ENCODE data around the gene NDRG2.

NDRG2 gene

GRCh38 chr14:21023817-21024584 lies 860 bp downstream of the NDRG2 start:
- H3K4me3 ChIP-seq (ENCODE audit: low read depth, low read length) = no peak overlapping the region

GRCh38 chr14:21023174-21023573 lies 1.7 kb downstream of the NDRG2 start:
- no peak for TF ChIP-seq CTCF (IDR thresholded peaks at IDR 0.05; ENCODE audit: borderline replicate concordance, insufficient read depth, low read depth, low read length)
- no peak overlapping the region for H3K4me3 ChIP-seq (ENCODE audit: low read depth, low read length)

More at GRCh38 chr14:21023817-21024584, 860 bp downstream of the NDRG2 start:
- no peak for TF ChIP-seq CTCF (IDR thresholded peaks at IDR 0.05; ENCODE audit: borderline replicate concordance, insufficient read depth, low read depth, low read length)

GRCh38 chr14:21022686-21023085 lies 2.2 kb downstream of the NDRG2 start:
- no peak for TF ChIP-seq CTCF (IDR thresholded peaks at IDR 0.05; ENCODE audit: borderline replicate concordance, insufficient read depth, low read depth, low read length)
- H3K4me3 ChIP-seq (ENCODE audit: low read depth, low read length) = no peak overlapping the region

- H3K4me3 ChIP-seq (ENCODE audit: low read depth, low read length) = no peak overlapping the region
- no peak for TF ChIP-seq CTCF (IDR thresholded peaks at IDR 0.05; ENCODE audit: borderline replicate concordance, insufficient read depth, low read depth, low read length)
Measured at GRCh38 chr14:21020977-21021545, 3.8 kb downstream of the NDRG2 start.

- no peak overlapping the region for H3K4me3 ChIP-seq (ENCODE audit: low read depth, low read length)
- TF ChIP-seq CTCF (IDR thresholded peaks at IDR 0.05; ENCODE audit: borderline replicate concordance, insufficient read depth, low read depth, low read length) = no peak
Measured at GRCh38 chr14:21019366-21019765, 5.5 kb downstream of the NDRG2 start.

GRCh38 chr14:21018781-21019180 lies 6.1 kb downstream of the NDRG2 start:
- TF ChIP-seq CTCF (IDR thresholded peaks at IDR 0.05; ENCODE audit: borderline replicate concordance, insufficient read depth, low read depth, low read length) = no peak
- H3K4me3 ChIP-seq (ENCODE audit: low read depth, low read length) = no peak overlapping the region

GRCh38 chr14:21018286-21018685 lies 6.6 kb downstream of the NDRG2 start:
- no peak overlapping the region for H3K4me3 ChIP-seq (ENCODE audit: low read depth, low read length)
- TF ChIP-seq CTCF (IDR thresholded peaks at IDR 0.05; ENCODE audit: borderline replicate concordance, insufficient read depth, low read depth, low read length) = no peak
